ENCODE measurements around the gene RBM28. TPM values are rescaled to one million over a fixed set of nuclear protein-coding genes. Genes with fewer than 3 reads are reported as not detected.
A peak's percentile ranks its signal among the peaks of the same experiment; 100 is the strongest.

The RBM28 gene
- total RNA-seq, 1 experiment from 2014 or later: 54.1 TPM

GRCh38 chr7:128388145-128388485, 44.4 kb upstream of the RBM28 start:
- Histone ChIP-seq H3K27me3 (ENCODE audit: control insufficient read depth, insufficient read depth, low read length) (no peaks in the 10 kb centered on the region), H3K27ac (ENCODE audit: low read length) (no peak overlapping the region), H3K9me3 (ENCODE audit: control insufficient read depth, insufficient read depth, low read depth, low read length) (no peaks in the 10 kb centered on the region), H3K4me3 (ENCODE audit: low read depth in 2 of 2, low read length in 2 of 2) (no peak overlapping the region), H3K36me3 (ENCODE audit: control insufficient read depth, insufficient read depth, low read length) (no peaks in the 10 kb centered on the region), H3K4me1 (ENCODE audit: control insufficient read depth, insufficient read depth, low read length) (0 out of 2 replicates have a peak, but pooled peaks cover 5% of the 10 kb centered on the region)
- ATAC-seq (no peak), DNase-seq (ENCODE audit: low read depth, low spot score) (no peak)
- CTCF ChIA-PET: interaction anchor here (0.7 to 2.8 kb wide), 9 partner anchors 9 to 73 kb away, joined by 3 to 66 read pairs (median 5); partner anchors contain the start of gene RBM28
- in situ Hi-C loops (cut with HindIII; ENCODE audit: low pct_unique_long_range_greater_than_20kb, low sequenced_read_pairs): no loop called here
- POLR2A ChIA-PET: no interaction called here
- BruUV-seq (replicated peaks): no TSS peak
- TF ChIP-seq CTCF (IDR thresholded peaks at IDR 0.05) (no peak), SIN3A (IDR thresholded peaks at IDR 0.05; ENCODE audit: borderline replicate concordance, insufficient read depth, low read depth, low read length) (no peak)
- intact Hi-C loops (cut with micrococcal nuclease; ENCODE audit: unreplicated experiment): no loop called here

- DNase-seq (ENCODE audit: low read depth, low spot score): peak; percentile 42
- Histone ChIP-seq H3K4me1 (ENCODE audit: control insufficient read depth, insufficient read depth, low read length) (0 out of 2 replicates have a peak, but pooled peaks cover 5% of the 10 kb centered on the region), H3K9me3 (ENCODE audit: control insufficient read depth, insufficient read depth, low read depth, low read length) (no peaks in the 10 kb centered on the region), H3K4me3 (ENCODE audit: low read depth in 2 of 2, low read length in 2 of 2) (no peak overlapping the region), H3K27ac (ENCODE audit: low read length) (no peak overlapping the region), H3K27me3 (ENCODE audit: control insufficient read depth, insufficient read depth, low read length) (no peaks in the 10 kb centered on the region), H3K36me3 (ENCODE audit: control insufficient read depth, insufficient read depth, low read length) (no peaks in the 10 kb centered on the region)
- BruUV-seq (replicated peaks): no TSS peak
- TF ChIP-seq CTCF (IDR thresholded peaks at IDR 0.05) (peak; percentile 92), REST (IDR thresholded peaks at IDR 0.05; ENCODE audit: insufficient read depth in 1 of 2, low read depth in 2 of 2, low read length in 1 of 2) (no peak), SIN3A (IDR thresholded peaks at IDR 0.05; ENCODE audit: borderline replicate concordance, insufficient read depth, low read depth, low read length) (no peak), POLR2AphosphoS5 (IDR thresholded peaks at IDR 0.05; ENCODE audit: low read depth, low read length) (no peak)
- ATAC-seq: peak; percentile 82
- ChIA-PET CTCF (interaction anchor here (0.7 to 2.8 kb wide), 9 partner anchors 8 to 74 kb away, joined by 3 to 66 read pairs (median 5); partner anchors contain the start of gene RBM28), POLR2A (interaction anchor here (0.6 kb wide), 2 partner anchors 15 to 23 kb away, joined by 12 to 23 read pairs; no protein-coding TSS in a partner anchor)
- in situ Hi-C loops (cut with HindIII; ENCODE audit: low pct_unique_long_range_greater_than_20kb, low sequenced_read_pairs): no loop called here
- intact Hi-C loops (cut with micrococcal nuclease; ENCODE audit: unreplicated experiment): loop anchor here (1.0 kb wide), 1 partner anchor 40 kb away; no protein-coding TSS in a partner anchor
These were observed 43.8 kb upstream of the RBM28 start for GRCh38 chr7:128387216-128388144.

Measured in Panc1 (cell line).